ENCODE data around the gene STK31. TPM values are rescaled to one million over a fixed set of nuclear protein-coding genes. Genes with fewer than 3 reads are reported as not detected.

STK31 gene
- total RNA-seq, 1 donor from 2014 or later, result 1.7 TPM

- Mint-ChIP-seq H3K9me3 (ENCODE audit: unreplicated experiment) (no peaks in the 10 kb centered on the region), H3K4me1 (ENCODE audit: low read depth, unreplicated experiment) (no peaks in the 10 kb centered on the region), H3K27ac (ENCODE audit: unreplicated experiment) (no peak overlapping the region), H3K27me3 (ENCODE audit: unreplicated experiment) (no peaks in the 10 kb centered on the region), H3K4me3 (ENCODE audit: unreplicated experiment) (no peak overlapping the region), H3K36me3 (ENCODE audit: unreplicated experiment) (no peaks in the 10 kb centered on the region)
- TF ChIP-seq CTCF (IDR thresholded peaks at IDR 0.05; ENCODE audit: partially characterized antibody, unreplicated experiment), result no peak
- DNase-seq, result no peak
These were observed 23.0 kb upstream of the STK31 start for GRCh38 chr7:23687011-23687410.

GRCh38 chr7:23689165-23689564, 20.9 kb upstream of the STK31 start:
- no peaks in the 10 kb centered on the region for H3K4me1 Mint-ChIP-seq (ENCODE audit: low read depth, unreplicated experiment)
- H3K9me3 Mint-ChIP-seq (ENCODE audit: unreplicated experiment), result no peaks in the 10 kb centered on the region
- peaks cover 4% of the 10 kb centered on the region for H3K36me3 Mint-ChIP-seq (ENCODE audit: unreplicated experiment)
- TF ChIP-seq CTCF (IDR thresholded peaks at IDR 0.05; ENCODE audit: partially characterized antibody, unreplicated experiment), result no peak
- no peak for DNase-seq
- H3K27ac Mint-ChIP-seq (ENCODE audit: unreplicated experiment), result no peak overlapping the region
- H3K27me3 Mint-ChIP-seq (ENCODE audit: unreplicated experiment), result no peaks in the 10 kb centered on the region
- no peak overlapping the region for H3K4me3 Mint-ChIP-seq (ENCODE audit: unreplicated experiment)

DNA sequence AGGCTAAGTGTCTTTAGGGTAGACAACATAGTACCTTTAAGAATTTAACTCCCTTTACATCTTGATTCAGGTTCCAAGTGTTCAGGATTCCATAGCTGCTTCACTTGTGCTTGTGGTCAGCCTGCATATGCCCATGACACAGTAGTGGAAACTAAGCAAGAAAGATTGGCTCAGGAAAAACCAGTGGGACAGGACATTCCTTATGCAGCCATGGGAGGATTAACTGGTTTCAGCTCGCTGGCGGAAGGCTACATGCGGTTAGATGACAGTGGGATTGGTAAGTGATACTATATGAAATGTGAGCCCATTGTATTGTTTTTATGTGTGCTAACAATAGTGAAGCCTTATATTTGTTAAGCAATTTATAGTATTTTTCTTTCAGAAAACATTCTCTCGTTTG, 18.7 kb upstream of the STK31 start:
- no peak for DNase-seq
- Mint-ChIP-seq H3K36me3 (ENCODE audit: unreplicated experiment) (peaks cover 7% of the 10 kb centered on the region), H3K27ac (ENCODE audit: unreplicated experiment) (no peak overlapping the region), H3K4me3 (ENCODE audit: unreplicated experiment) (no peak overlapping the region), H3K27me3 (ENCODE audit: unreplicated experiment) (no peaks in the 10 kb centered on the region), H3K9me3 (ENCODE audit: unreplicated experiment) (no peaks in the 10 kb centered on the region), H3K4me1 (ENCODE audit: low read depth, unreplicated experiment) (no peaks in the 10 kb centered on the region)
- no peak for TF ChIP-seq CTCF (IDR thresholded peaks at IDR 0.05; ENCODE audit: partially characterized antibody, unreplicated experiment)

- TF ChIP-seq CTCF (IDR thresholded peaks at IDR 0.05; ENCODE audit: partially characterized antibody, unreplicated experiment), result no peak
- DNase-seq, result no peak
- no peaks in the 10 kb centered on the region for H3K27me3 Mint-ChIP-seq (ENCODE audit: unreplicated experiment)
- H3K9me3 Mint-ChIP-seq (ENCODE audit: unreplicated experiment), result no peaks in the 10 kb centered on the region
- no peak overlapping the region for H3K27ac Mint-ChIP-seq (ENCODE audit: unreplicated experiment)
- H3K4me1 Mint-ChIP-seq (ENCODE audit: low read depth, unreplicated experiment), result no peaks in the 10 kb centered on the region
- no peak overlapping the region for H3K4me3 Mint-ChIP-seq (ENCODE audit: unreplicated experiment)
- H3K36me3 Mint-ChIP-seq (ENCODE audit: unreplicated experiment), result peaks cover 7% of the 10 kb centered on the region
These were observed 16.8 kb upstream of the STK31 start for GRCh38 chr7:23693224-23693623.

DNA sequence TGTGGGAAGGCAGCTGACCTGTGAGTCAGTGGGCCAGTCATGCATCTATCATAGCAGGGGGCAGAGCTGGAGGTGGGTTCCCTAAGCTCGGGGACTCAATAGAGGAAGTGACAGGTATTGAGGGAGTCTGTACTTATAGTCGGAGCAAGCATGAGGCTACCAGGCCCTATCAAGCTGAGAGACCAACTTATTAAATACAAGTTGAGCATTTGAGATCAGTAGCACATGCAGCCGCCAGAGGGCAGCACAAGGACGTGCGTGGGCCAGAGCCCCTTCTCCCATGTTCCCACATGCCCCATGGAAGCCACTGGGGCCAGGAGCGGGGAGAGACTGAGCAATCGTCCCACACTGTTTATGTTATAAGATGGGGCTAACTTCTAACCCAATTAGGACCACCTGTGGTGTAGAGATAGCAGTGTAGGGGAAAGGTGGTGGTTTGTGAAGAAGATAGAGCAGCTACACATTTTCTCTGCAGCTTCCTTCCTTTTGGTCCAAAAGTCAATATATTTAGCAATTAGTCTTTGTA, 13.0 kb upstream of the STK31 start:
- H3K27me3 Mint-ChIP-seq (ENCODE audit: unreplicated experiment), result no peaks in the 10 kb centered on the region
- peak; percentile 84 for TF ChIP-seq CTCF (IDR thresholded peaks at IDR 0.05; ENCODE audit: partially characterized antibody, unreplicated experiment)
- H3K27ac Mint-ChIP-seq (ENCODE audit: unreplicated experiment), result no peak overlapping the region
- H3K36me3 Mint-ChIP-seq (ENCODE audit: unreplicated experiment), result peaks cover 7% of the 10 kb centered on the region
- H3K4me1 Mint-ChIP-seq (ENCODE audit: low read depth, unreplicated experiment), result no peaks in the 10 kb centered on the region
- DNase-seq, result peak; percentile 80
- no peak overlapping the region for H3K4me3 Mint-ChIP-seq (ENCODE audit: unreplicated experiment)
- no peaks in the 10 kb centered on the region for H3K9me3 Mint-ChIP-seq (ENCODE audit: unreplicated experiment)

All from glutamatergic neuron (in vitro differentiated cells).